ENCODE measurements around the gene HORMAD2. TPM values are rescaled to one million over a fixed set of nuclear protein-coding genes. Genes with fewer than 3 reads are reported as not detected.

HORMAD2 gene
- polyA plus RNA-seq, 2 of the 4 experiments (the other 2 are of a cell fraction): not detected

- Histone ChIP-seq H3K9me3 (peaks cover 4% of the 10 kb centered on the region; the same call in 1 of the 3 replicates), H3K4me2 (no peak overlapping the region), H3K27ac (no peak overlapping the region), H3K4me1 (no peaks in the 10 kb centered on the region), H3K4me3 (no peak overlapping the region)
- TF ChIP-seq, protein P1, sequence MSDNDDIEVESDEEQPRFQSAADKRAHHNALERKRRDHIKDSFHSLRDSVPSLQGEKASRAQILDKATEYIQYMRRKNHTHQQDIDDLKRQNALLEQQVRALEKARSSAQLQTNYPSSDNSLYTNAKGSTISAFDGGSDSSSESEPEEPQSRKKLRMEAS (IDR thresholded peaks at IDR 0.05): no peak
- TF ChIP-seq RAD21 (conservative IDR thresholded peaks at IDR 0.05 in 1 of 2, IDR thresholded peaks at IDR 0.05 in 1 of 2): no peak
- POLR2A ChIA-PET: no interaction called here
- DNase-seq (ENCODE audit: low read depth in 1 of 2, low spot score in 1 of 2): no peak
- FAIRE-seq: no peak
- no peak for ATAC-seq
- CTCF ChIA-PET: interaction anchor here (0.7 to 0.8 kb wide), 2 partner anchors 27 to 364 kb away, joined by 3 read pairs; no protein-coding TSS in a partner anchor
These were observed 25.5 kb upstream of the HORMAD2 start for GRCh38 chr22:30054764-30055069.

GRCh38 chr22:30056015-30056414 lies 24.2 kb upstream of the HORMAD2 start:
- WGBS (ENCODE audit: missing lambda C conversion rate): 79% methylated on average over 1 of the region's 1 CpG
- DNase-seq (ENCODE audit: low read depth in 1 of 2, low spot score in 1 of 2) (no peak), ATAC-seq (no peak), FAIRE-seq (no peak)
- Histone ChIP-seq H3K4me2 (no peak overlapping the region), H3K4me1 (no peaks in the 10 kb centered on the region), H3K27ac (no peak overlapping the region), H3K9me3 (peaks cover 4% of the 10 kb centered on the region; the same call in 1 of the 3 replicates), H3K4me3 (no peak overlapping the region)
- CTCF ChIA-PET: interaction anchor here (0.6 kb wide), 2 partner anchors 168 to 393 kb away, joined by 3 to 4 read pairs; no protein-coding TSS in a partner anchor
- no peak for TF ChIP-seq MAFK (IDR thresholded peaks at IDR 0.05; ENCODE audit: partially characterized antibody)
- no peak for TF ChIP-seq CHD2 (IDR thresholded peaks at IDR 0.05; ENCODE audit: low read length, partially characterized antibody)
- TF ChIP-seq RARB (CRISPR knock-in tag; IDR thresholded peaks at IDR 0.05): no peak
- TF ChIP-seq PHF8 (IDR thresholded peaks at IDR 0.05; ENCODE audit: borderline replicate concordance, low read depth): no peak
- TF ChIP-seq TP53 (CRISPR knock-in tag; IDR thresholded peaks at IDR 0.05): no peak
- no peak for TF ChIP-seq FOSB (CRISPR knock-in tag; IDR thresholded peaks at IDR 0.05)
- TF ChIP-seq ZNF302 (CRISPR knock-in tag; IDR thresholded peaks at IDR 0.05): no peak
- no peak for TF ChIP-seq CTCF (IDR thresholded peaks at IDR 0.05)
- TF ChIP-seq GATA3 (IDR thresholded peaks at IDR 0.05; ENCODE audit: borderline replicate concordance): no peak
- no peak for TF ChIP-seq CBX2 (IDR thresholded peaks at IDR 0.05; ENCODE audit: borderline replicate concordance, low read depth)
- TF ChIP-seq ELK1 (IDR thresholded peaks at IDR 0.05; ENCODE audit: low read depth, low read length): no peak
- TF ChIP-seq RNF2 (IDR thresholded peaks at IDR 0.05; ENCODE audit: borderline replicate concordance, low read depth): no peak
- TF ChIP-seq, protein P2, sequence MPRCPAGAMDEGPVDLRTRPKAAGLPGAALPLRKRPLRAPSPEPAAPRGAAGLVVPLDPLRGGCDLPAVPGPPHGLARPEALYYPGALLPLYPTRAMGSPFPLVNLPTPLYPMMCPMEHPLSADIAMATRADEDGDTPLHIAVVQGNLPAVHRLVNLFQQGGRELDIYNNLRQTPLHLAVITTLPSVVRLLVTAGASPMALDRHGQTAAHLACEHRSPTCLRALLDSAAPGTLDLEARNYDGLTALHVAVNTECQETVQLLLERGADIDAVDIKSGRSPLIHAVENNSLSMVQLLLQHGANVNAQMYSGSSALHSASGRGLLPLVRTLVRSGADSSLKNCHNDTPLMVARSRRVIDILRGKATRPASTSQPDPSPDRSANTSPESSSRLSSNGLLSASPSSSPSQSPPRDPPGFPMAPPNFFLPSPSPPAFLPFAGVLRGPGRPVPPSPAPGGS (IDR thresholded peaks at IDR 0.05): no peak
- TF ChIP-seq, protein P3, sequence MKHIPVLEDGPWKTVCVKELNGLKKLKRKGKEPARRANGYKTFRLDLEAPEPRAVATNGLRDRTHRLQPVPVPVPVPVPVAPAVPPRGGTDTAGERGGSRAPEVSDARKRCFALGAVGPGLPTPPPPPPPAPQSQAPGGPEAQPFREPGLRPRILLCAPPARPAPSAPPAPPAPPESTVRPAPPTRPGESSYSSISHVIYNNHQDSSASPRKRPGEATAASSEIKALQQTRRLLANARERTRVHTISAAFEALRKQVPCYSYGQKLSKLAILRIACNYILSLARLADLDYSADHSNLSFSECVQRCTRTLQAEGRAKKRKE (CRISPR knock-in tag; IDR thresholded peaks at IDR 0.05; ENCODE audit: low read depth): no peak
- no peak for TF ChIP-seq HES2 (IDR thresholded peaks at IDR 0.05)
- TF ChIP-seq EP300 (IDR thresholded peaks at IDR 0.05): no peak
- TF ChIP-seq HMGXB4 (CRISPR knock-in tag; IDR thresholded peaks at IDR 0.05; ENCODE audit: borderline replicate concordance): no peak
- POLR2A ChIA-PET: interaction anchor here (0.7 kb wide), 1 partner anchor 27 kb away, joined by 3 read pairs; no protein-coding TSS in a partner anchor

Data from A549 (cell line).